HG02884 (cell line): ENCODE measurements around the gene INTS12.

Experiments
- ATAC-seq: cut with Tn5 transposase; IDR thresholded peaks from one replicate; pipeline ENCODE4 v1.9.1; 2021; ENCODE audit warnings: mild to moderate bottlenecking, moderate library complexity; ENCODE audit not compliant: unreplicated experiment

The INTS12 gene

GRCh38 chr4:105686571-105686970, 21.9 kb downstream of the INTS12 start:
- no peak for ATAC-seq

- ATAC-seq: no peak
Measured at GRCh38 chr4:105683038-105683437, 25.5 kb downstream of the INTS12 start.

GRCh38 chr4:105679186-105679585, 29.3 kb downstream of the INTS12 start:
- no peak for ATAC-seq

DNA sequence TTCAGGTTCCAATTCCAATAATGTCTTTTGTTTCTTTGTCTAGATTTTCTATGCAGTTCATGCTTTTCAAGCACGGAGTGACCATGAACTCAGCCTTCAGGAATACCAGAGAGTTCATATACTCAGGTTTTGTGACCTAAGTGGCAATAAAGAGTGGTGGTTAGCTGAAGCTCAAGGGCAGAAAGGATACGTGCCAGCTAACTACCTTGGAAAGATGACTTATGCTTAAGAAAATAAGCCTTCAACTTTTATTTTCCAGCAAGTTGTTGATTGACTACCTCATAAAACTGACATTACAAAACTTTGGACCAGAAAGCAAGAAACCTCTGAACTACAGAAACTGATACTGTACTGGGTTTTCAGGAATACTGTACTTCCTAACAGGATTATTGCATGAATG, 30.8 kb downstream of the INTS12 start:
- no peak for ATAC-seq

- ATAC-seq: no peak
Measured at GRCh38 chr4:105674011-105674410, 34.5 kb downstream of the INTS12 start.

- no peak for ATAC-seq
Measured at GRCh38 chr4:105671301-105671700, 37.2 kb downstream of the INTS12 start.

DNA sequence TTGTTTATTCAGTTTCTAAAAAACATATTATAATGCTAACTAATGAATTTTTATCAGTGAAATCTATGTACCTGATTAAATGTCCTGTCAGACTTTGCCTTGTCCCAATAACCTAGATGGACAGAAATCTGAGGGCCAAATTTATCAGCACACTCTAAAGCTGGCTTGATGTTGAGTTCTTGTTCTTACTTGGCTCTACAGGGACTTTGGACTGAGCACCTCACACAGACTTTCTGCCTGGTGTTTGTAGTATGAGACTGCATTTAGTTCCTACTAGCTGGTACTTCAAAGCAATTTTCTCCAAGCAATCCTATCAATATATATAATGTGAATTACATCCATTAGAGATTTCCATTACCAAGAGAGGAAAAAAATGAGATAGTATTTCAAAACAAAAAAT, 37.8 kb downstream of the INTS12 start:
- no peak for ATAC-seq

- no peak for ATAC-seq
Measured at GRCh38 chr4:105666693-105667092, 41.8 kb downstream of the INTS12 start.

- ATAC-seq: no peak
Measured at GRCh38 chr4:105662935-105663675, 45.4 kb downstream of the INTS12 start.

GRCh38 chr4:105661028-105661427, 47.5 kb downstream of the INTS12 start:
- no peak for ATAC-seq

GRCh38 chr4:105659190-105659589, 49.3 kb downstream of the INTS12 start:
- no peak for ATAC-seq

DNA sequence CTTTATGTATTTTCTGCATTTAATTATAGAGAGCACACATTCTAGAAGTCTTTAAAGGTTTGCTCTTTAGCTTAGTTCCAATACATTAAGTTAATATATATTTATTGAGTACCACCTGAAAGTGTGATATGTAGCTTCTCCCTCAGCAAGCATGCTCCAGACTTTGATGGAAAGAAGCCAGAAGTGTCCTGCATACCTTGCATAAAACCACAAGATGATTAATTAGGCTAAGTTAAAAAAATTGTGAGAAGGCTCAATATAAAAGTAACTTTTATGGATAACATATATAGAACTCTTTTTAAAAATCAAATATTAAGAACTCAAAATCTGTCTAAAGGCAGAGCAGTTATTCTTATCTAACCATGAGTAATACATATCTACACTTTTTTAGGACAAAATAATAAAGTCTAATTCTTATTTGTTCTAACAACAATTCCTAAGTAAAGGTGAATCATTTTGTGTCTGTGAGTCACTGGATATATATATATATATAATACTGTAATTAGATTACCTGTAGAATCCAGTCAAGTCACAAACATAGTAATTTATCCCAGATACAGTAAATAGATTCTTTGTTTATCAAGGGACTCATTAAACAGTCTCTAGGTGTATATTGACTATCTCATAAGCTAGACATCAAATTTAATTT, 51.2 kb downstream of the INTS12 start:
- no peak for ATAC-seq

DNA sequence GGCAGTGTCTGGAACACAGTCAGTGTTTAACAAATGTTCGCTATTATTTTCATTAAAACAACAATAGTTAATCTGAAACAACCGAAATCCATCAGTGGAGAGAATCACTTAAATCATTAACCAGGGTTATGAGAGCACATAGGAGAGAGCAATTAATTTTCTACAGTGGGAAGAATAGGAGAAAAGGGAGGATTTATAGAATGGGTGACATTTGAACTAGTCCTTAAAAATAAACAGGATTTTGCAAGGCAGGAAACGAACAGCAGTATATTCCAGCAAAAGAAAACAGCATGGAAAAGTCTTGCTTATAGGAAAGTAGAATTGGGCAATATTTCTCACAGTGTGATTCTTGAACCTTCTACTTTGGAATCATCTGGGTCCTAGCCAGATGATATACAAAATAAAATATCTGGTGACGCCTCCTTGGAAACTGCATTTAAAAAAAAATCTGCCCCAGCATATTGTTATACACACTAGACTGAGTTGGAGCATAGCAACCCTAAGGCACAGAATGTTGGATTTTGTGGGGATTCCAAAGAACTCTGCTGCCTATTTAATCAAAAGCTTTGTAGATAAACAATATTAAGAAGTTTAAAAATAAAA, 56.1 kb downstream of the INTS12 start:
- ATAC-seq: no peak

GRCh38 chr4:105651884-105652283, 56.6 kb downstream of the INTS12 start:
- no peak for ATAC-seq

- ATAC-seq: no peak
Measured at GRCh38 chr4:105650190-105650589, 58.3 kb downstream of the INTS12 start.

DNA sequence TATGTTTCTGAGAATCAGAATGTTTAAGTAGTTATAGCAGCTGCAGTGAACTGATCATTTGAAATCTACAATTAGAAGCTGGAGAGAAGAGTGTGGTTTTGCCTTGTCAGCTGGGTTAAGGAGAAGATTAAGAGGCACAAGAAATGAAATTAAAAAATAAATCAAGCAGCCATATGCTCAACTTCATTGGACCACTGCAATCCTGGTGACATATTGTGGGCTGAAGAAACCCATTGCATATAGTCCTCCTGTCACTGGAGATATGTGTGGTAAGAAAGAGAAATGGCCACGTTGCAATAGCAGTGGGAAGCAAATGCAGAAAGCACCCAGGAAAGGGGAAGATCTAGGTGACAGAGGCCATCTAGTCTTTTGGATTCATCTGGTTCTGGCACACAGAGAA, 63.0 kb downstream of the INTS12 start:
- ATAC-seq: no peak

DNA sequence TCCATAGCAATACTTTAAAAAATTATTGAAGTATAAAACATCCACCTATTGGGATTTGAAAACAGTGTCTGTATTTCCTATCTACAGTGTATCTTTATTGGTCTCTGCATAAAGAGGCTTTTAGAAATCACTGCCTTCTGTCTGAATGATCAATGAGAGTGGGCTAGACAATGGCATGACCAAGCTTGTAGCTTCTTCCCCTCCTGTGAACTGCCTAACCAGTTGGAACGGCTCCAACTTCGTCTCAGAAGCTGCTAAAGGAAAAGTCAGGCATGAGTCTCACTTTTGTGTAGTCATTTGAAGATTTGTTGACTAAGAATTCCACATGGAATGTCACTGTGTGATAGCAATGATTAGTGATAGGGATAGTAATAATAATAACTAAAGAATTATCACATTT, 64.2 kb downstream of the INTS12 start:
- no peak for ATAC-seq

DNA sequence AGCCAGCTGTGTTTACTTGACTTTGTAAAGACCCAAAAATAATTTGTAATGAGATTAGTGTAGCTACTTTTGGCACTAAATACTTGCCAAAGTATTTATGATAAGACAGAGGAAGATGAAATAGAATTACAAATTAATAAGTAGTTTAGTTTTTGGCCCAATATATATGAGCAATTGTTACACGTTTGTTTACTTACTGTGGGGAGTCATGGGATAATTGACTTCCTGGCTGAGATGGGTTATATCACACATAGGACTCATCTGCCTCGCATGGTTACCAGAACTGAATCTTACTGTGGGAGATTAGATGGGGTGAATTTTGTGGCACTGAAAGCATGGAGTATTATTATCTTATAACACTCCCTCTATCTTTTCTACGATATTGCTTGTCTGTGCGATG, 66.6 kb downstream of the INTS12 start:
- ATAC-seq: no peak

GRCh38 chr4:105637408-105638176, 70.9 kb downstream of the INTS12 start:
- peak; percentile 82 for ATAC-seq

GRCh38 chr4:105634402-105635080, 73.9 kb downstream of the INTS12 start:
- peak; percentile 38 for ATAC-seq

DNA sequence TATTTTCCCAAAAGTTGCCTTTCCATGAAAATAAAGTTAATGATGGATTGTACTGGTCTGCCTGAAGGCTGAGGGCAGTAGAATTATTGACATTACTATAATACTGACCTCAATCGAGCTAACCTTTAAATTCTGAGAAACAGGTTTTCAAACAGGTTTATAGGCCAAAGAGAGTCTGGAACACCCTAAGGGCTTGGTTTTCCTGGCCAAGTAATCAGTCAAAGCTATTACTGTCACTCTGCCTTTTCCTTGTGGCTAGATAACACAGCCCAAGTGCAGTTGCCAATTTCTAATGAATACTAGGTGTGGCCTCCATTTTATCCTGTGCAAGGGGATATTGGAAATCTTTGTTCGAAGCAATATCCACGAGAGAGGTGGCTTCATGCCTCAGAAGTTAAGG, 75.2 kb downstream of the INTS12 start:
- ATAC-seq: no peak
